Ovary (tissue), 9 donors: ENCODE data around the gene LCN12. TPM values are rescaled to one million over a fixed set of nuclear protein-coding genes. Genes with fewer than 3 reads are reported as not detected.

ENCODE experiments used
- DNase-seq, 5 donors: peaks; one replicate each; pipeline ENCODE4 v3.0.0-alpha.2; 2019 to 2020
- H3K27ac ChIP-seq, 2 donors: fragments of 200-600 bp; one replicate each; pipeline versions ENCODE4 v1.5.1 to v1.8.0; 2019 to 2022
- H3K27me3 ChIP-seq: fragments of 200-600 bp; one replicate; pipeline ENCODE4 v1.8.0; 2022
- H3K36me3 ChIP-seq: fragments of 200-600 bp; sonication (generic); one replicate; pipeline ENCODE4 v1.5.1; 2019
- H3K4me1 ChIP-seq: one replicate; pipeline ENCODE4 v1.8.1; 2013; ENCODE audit warnings: mild to moderate bottlenecking, moderate library complexity; ENCODE audit not compliant: insufficient read depth
- H3K4me3 ChIP-seq: fragments of 200-600 bp; sonication (generic); one replicate; pipeline ENCODE4 v1.5.1; 2017
- H3K9me3 ChIP-seq, 2 donors: fragments of 200-600 bp in 1 of 2; sonication (generic) in 1 of 2; one replicate each; pipeline versions ENCODE4 v1.5.1 to v1.8.1; 2013 to 2019; ENCODE audit warnings: mild to moderate bottlenecking in 1 of 2, moderate library complexity in 1 of 2
- CTCF ChIP-seq, 3 donors: fragments of 450-650 bp in 2 of 3; fragments of 200-600 bp in 1 of 3; IDR thresholded peaks; one replicate each; pipeline versions ENCODE4 v1.5.1 to v1.8.0; 2016 to 2022; ENCODE audit warnings: antibody characterized with exemption in 3 of 3, mild to moderate bottlenecking in 1 of 3
- EP300 ChIP-seq: sonication (generic); formaldehyde crosslinking; IDR thresholded peaks from one replicate; pipeline ENCODE4 v1.6.1; 2017; ENCODE audit warnings: antibody characterized with exemption
- POLR2A ChIP-seq: fragments of 450-650 bp; IDR thresholded peaks from one replicate; pipeline ENCODE4 v1.6.1; 2017; ENCODE audit warnings: antibody characterized with exemption, mild to moderate bottlenecking, moderate library complexity
- WGBS, 3 donors: extraction: QIAGEN DNeasy Blood & Tissue Kit in 1 of 3; methylation state at CpG; one replicate each; pipeline versions ENCODE4 v1.1.5 to v1.1.7; 2013 to 2017; 5-methylcytosine and 5-hydroxymethylcytosine counted together
- intact Hi-C, 4 donors: fragments of 100-400 bp; cut with DNase I; formaldehyde crosslinking; loops; one replicate each; pipeline versions ENCODE4 v1.11.0 to v1.15.1; 2022 to 2023
- polyA plus RNA-seq, 2 donors: library from polyadenylated mRNA; stranded (reverse); fragments of 200-250 nt in 1 of 2; fragments of 350-450 nt in 1 of 2; fragmentation: Illumina TruSeq in 1 of 2; extraction: RNeasy Lipid Tissue Mini Kit (QIAGEN cat#74804) in 1 of 2; gene quantifications; one replicate each; pipeline ENCODE4 v1.2.3, GENCODE V29; 2013 to 2014
- total RNA-seq, 7 donors: library from RNA; depleted of rRNA in 2 of 7; stranded (reverse); fragments of >200 nt in 2 of 7; fragmentation: NEBNext Ultra II Directional in 3 of 7; extraction: Animal tissue kit (Norgen Biotek cat#: 25700) in 3 of 7; gene quantifications; one replicate each; pipeline versions ENCODE4 v1.1.0 to v1.2.4, GENCODE V29; 2016 to 2023
- donor health status: DM: no; HTN: no; CAD: no; lungs with moderate emphysema.
- donor health status: DM: no; HTN: no; CAD: no.
- donor health status: Bipolar disorder and iron deficiency.
- donor health status: DM: yes; HTN: yes; CAD: no.
- donor health status: DM: no; HTN: no; CAD: no.
- donor health status: DM: yes; HTN: yes; CAD: no.

The LCN12 gene
- total and polyA plus RNA-seq, 9 donors, result 1.1 to 40.9 (median 13.4) TPM

GRCh38 chr9:136955943-136956335, 3.9 kb downstream of the LCN12 start:
- DNase-seq, result no peak
- Histone ChIP-seq H3K27ac (no peak overlapping the region), H3K4me1 (no peaks in the 10 kb centered on the region), H3K36me3 (no peaks in the 10 kb centered on the region), H3K4me3 (no peak overlapping the region), H3K27me3 (no peaks in the 10 kb centered on the region), H3K9me3 (no peaks in the 10 kb centered on the region)
- WGBS, 3 donors, result 87 to 97% (median 89%) methylated on average over 9 of the region's 9 CpGs
- no peak for TF ChIP-seq CTCF (IDR thresholded peaks at IDR 0.05)
- TF ChIP-seq EP300, result no peak
- TF ChIP-seq POLR2A, result no peak
- intact Hi-C loops, result no loop called here

- TF ChIP-seq POLR2A, result no peak
- TF ChIP-seq EP300, result no peak
- no peak for TF ChIP-seq CTCF (IDR thresholded peaks at IDR 0.05)
- intact Hi-C loops, result no loop called here
- Histone ChIP-seq H3K27ac (no peak overlapping the region), H3K4me3 (no peak overlapping the region), H3K36me3 (no peaks in the 10 kb centered on the region), H3K27me3 (no peaks in the 10 kb centered on the region), H3K9me3 (no peaks in the 10 kb centered on the region), H3K4me1 (no peaks in the 10 kb centered on the region)
- WGBS, 3 donors, result 94 to 97% (median 97%) methylated on average over 4 of the region's 4 CpGs
- DNase-seq, result no peak
Observed at GRCh38 chr9:136956604-136957003, 4.5 kb downstream of the LCN12 start.

- WGBS, 3 donors, result 77 to 92% (median 82%) methylated on average over 1 of the region's 1 CpG
- H3K27me3 ChIP-seq, result no peaks in the 10 kb centered on the region
- H3K4me1 ChIP-seq, result no peaks in the 10 kb centered on the region
- H3K9me3 ChIP-seq, result no peaks in the 10 kb centered on the region
- H3K27ac ChIP-seq, result no peak overlapping the region
- H3K4me3 ChIP-seq, result no peak overlapping the region
- TF ChIP-seq CTCF (IDR thresholded peaks at IDR 0.05) (no peak), EP300 (no peak), POLR2A (no peak)
- no peaks in the 10 kb centered on the region for H3K36me3 ChIP-seq
- intact Hi-C loops, result no loop called here
- DNase-seq, result no peak
Observed at GRCh38 chr9:136957461-136957860, 5.4 kb downstream of the LCN12 start.

- no peaks in the 10 kb centered on the region for H3K9me3 ChIP-seq
- 92 to 94% (median 93%) methylated on average over 6 of the region's 6 CpGs for WGBS, 3 donors
Observed at GRCh38 chr9:136957901-136958300, 5.8 kb downstream of the LCN12 start.

More at GRCh38 chr9:136957901-136958300, 5.8 kb downstream of the LCN12 start:
- no peaks in the 10 kb centered on the region for H3K4me1 ChIP-seq
- no peak for DNase-seq
- H3K4me3 ChIP-seq, result no peak overlapping the region
- TF ChIP-seq POLR2A, result no peak
- TF ChIP-seq CTCF (IDR thresholded peaks at IDR 0.05), result no peak
- no peak for TF ChIP-seq EP300
- intact Hi-C loops, result no loop called here
- no peak overlapping the region for H3K27ac ChIP-seq
- H3K36me3 ChIP-seq, result no peaks in the 10 kb centered on the region
- H3K27me3 ChIP-seq, result no peaks in the 10 kb centered on the region
